ENCODE data around the gene GPRIN3.

The GPRIN3 gene

GRCh38 chr4:89267846-89268245 is 39.8 kb downstream of the GPRIN3 start:
- TF ChIP-seq EP300 (IDR thresholded peaks at IDR 0.05; ENCODE audit: borderline replicate concordance) (no peak), MAX (IDR thresholded peaks at IDR 0.05) (no peak), ZBTB7A (IDR thresholded peaks at IDR 0.05; ENCODE audit: low read depth) (no peak), CREB1 (IDR thresholded peaks at IDR 0.05; ENCODE audit: low read depth) (no peak), TCF12 (IDR thresholded peaks at IDR 0.05; ENCODE audit: low read depth) (no peak), FOXM1 (IDR thresholded peaks at IDR 0.05; ENCODE audit: borderline replicate concordance, low read depth) (no peak), TEAD4 (IDR thresholded peaks at IDR 0.05) (no peak), YY1 (IDR thresholded peaks at IDR 0.05; ENCODE audit: low read depth) (no peak), EGR1 (IDR thresholded peaks at IDR 0.05) (no peak), RAD21 (IDR thresholded peaks at IDR 0.05; ENCODE audit: low read depth) (no peak)

GRCh38 chr4:89267392-89267791 is 40.2 kb downstream of the GPRIN3 start:
- TF ChIP-seq CEBPB (IDR thresholded peaks at IDR 0.05): no peak
- TF ChIP-seq FOXM1 (IDR thresholded peaks at IDR 0.05; ENCODE audit: borderline replicate concordance, low read depth): no peak
- TF ChIP-seq RAD21 (IDR thresholded peaks at IDR 0.05; ENCODE audit: low read depth): no peak
- no peak for TF ChIP-seq ZBTB7A (IDR thresholded peaks at IDR 0.05; ENCODE audit: low read depth)
- no peak for TF ChIP-seq EGR1 (IDR thresholded peaks at IDR 0.05)
- no peak for TF ChIP-seq REST (IDR thresholded peaks at IDR 0.05; ENCODE audit: low read depth)
- TF ChIP-seq NFIC (IDR thresholded peaks at IDR 0.05): no peak
- TF ChIP-seq TEAD4 (IDR thresholded peaks at IDR 0.05): no peak
- TF ChIP-seq YY1 (IDR thresholded peaks at IDR 0.05; ENCODE audit: low read depth): no peak
- TF ChIP-seq TCF12 (IDR thresholded peaks at IDR 0.05; ENCODE audit: low read depth): no peak

GRCh38 chr4:89266128-89266527 is 41.5 kb downstream of the GPRIN3 start:
- TF ChIP-seq YY1 (IDR thresholded peaks at IDR 0.05; ENCODE audit: low read depth): no peak
- TF ChIP-seq NFIC (IDR thresholded peaks at IDR 0.05): no peak
- TF ChIP-seq EGR1 (IDR thresholded peaks at IDR 0.05): no peak
- TF ChIP-seq USF1 (IDR thresholded peaks at IDR 0.05): no peak
- TF ChIP-seq TEAD4 (IDR thresholded peaks at IDR 0.05): no peak
- no peak for TF ChIP-seq REST (IDR thresholded peaks at IDR 0.05; ENCODE audit: low read depth)
- TF ChIP-seq RAD21 (IDR thresholded peaks at IDR 0.05; ENCODE audit: low read depth): no peak
- TF ChIP-seq EP300 (IDR thresholded peaks at IDR 0.05; ENCODE audit: borderline replicate concordance): no peak
- no peak for TF ChIP-seq TCF12 (IDR thresholded peaks at IDR 0.05; ENCODE audit: low read depth)
- TF ChIP-seq MAX (IDR thresholded peaks at IDR 0.05): no peak
- TF ChIP-seq ZBTB7A (IDR thresholded peaks at IDR 0.05; ENCODE audit: low read depth): no peak
- TF ChIP-seq CEBPB (IDR thresholded peaks at IDR 0.05): no peak
- TF ChIP-seq FOXM1 (IDR thresholded peaks at IDR 0.05; ENCODE audit: borderline replicate concordance, low read depth): no peak
- TF ChIP-seq CREB1 (IDR thresholded peaks at IDR 0.05; ENCODE audit: low read depth): no peak
- TF ChIP-seq TAF1 (IDR thresholded peaks at IDR 0.05; ENCODE audit: low read depth): no peak

GRCh38 chr4:89263265-89263664 is 44.3 kb downstream of the GPRIN3 start:
- TF ChIP-seq ZBTB7A (IDR thresholded peaks at IDR 0.05; ENCODE audit: low read depth) (no peak), NFIC (IDR thresholded peaks at IDR 0.05) (no peak), TCF12 (IDR thresholded peaks at IDR 0.05; ENCODE audit: low read depth) (no peak), RAD21 (IDR thresholded peaks at IDR 0.05; ENCODE audit: low read depth) (no peak), FOXM1 (IDR thresholded peaks at IDR 0.05; ENCODE audit: borderline replicate concordance, low read depth) (no peak), CEBPB (IDR thresholded peaks at IDR 0.05) (no peak), YY1 (IDR thresholded peaks at IDR 0.05; ENCODE audit: low read depth) (no peak), EP300 (IDR thresholded peaks at IDR 0.05; ENCODE audit: borderline replicate concordance) (no peak), TEAD4 (IDR thresholded peaks at IDR 0.05) (no peak), TAF1 (IDR thresholded peaks at IDR 0.05; ENCODE audit: low read depth) (no peak), REST (IDR thresholded peaks at IDR 0.05; ENCODE audit: low read depth) (no peak), USF1 (IDR thresholded peaks at IDR 0.05) (no peak), MAX (IDR thresholded peaks at IDR 0.05) (no peak)

Data from Ishikawa (cell line).